Measurements from ENCODE around the gene SPATA2L.
A peak's percentile ranks its signal among the peaks of the same experiment; 100 is the strongest.

Gene SPATA2L

DNA sequence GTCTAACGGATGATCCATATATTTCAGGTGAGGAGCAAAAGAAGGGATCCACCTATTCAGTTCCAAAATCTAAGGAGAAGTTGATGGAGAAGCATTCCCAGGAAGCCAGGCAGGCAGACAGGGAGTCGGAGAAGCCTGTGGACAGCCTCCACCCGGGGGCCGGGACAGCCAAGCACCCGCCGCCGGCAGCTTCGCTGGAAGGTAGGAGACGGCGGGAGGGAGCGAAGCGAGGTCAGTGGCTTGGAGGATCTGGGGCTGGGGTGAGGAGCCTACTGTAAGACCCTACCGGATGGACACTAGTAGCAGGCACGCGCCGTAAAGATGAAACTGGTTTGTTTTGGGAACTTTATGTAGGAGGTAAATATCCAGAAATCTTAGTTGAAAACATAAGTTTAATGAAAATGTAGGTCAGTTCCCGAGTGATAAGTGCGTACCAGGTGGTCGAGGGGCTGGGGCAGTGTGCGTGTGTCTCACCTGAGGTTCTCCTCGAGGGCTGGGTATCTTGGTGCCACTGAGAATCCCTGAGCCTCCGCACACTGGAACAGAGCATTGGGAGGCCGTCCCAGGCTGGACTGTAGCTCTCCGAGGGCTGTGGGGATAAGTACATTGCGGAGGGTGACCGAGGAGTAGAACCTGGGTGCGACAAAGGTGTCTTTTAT is 43.2 kb downstream of the SPATA2L start:
- DNase-seq = peak in 2 of 51 donors; percentile 16 to 46

- DNase-seq = peak; percentile 24 to 93 (median 82)
Measured at GRCh38 chr16:89657442-89658220, 43.9 kb downstream of the SPATA2L start, which contains the start of the genes CHMP1A and SPATA33. Gene CHMP1A (minus strand): TSS chr16:89657708. CDS start chr16:89657588, 120 bp downstream. Gene SPATA33 (plus strand): TSS chr16:89657836. CDS start chr16:89657912, 76 bp downstream.

DNA sequence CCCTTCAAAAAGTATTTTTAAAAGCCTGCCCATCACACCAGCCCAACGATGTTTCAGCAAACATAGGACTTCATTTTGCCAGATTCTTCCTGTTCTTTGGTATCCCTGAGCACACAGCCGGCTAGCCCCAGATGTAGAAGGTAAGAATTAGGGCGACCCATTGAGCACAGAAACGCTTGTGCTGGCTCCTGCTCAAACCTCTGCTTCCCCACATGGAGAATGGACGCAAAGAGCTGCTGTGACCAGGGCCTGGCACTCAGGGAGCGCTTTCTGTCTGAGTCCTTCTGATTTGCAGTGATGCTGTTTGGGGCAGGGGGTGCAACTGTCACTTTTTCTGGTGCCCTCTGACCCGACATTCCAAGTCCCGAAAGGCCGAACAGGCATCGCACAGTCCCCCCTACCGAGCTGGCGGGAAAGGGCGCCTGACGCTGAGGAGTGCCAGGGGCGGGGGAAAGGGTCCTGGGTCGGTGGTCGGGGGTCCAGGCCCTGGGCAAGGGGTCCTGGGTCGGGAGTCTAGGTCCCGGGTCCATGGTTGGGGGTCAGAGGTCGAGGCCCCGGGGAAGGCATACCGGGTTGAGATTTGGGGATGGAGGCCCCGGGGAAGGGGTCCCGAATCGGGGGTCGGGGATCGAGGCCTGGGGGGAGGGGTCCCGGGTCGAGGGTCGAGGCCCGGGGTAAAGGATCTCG is 44.9 kb downstream of the SPATA2L start:
- no peak for DNase-seq

GRCh38 chr16:89655062-89655643 is 46.4 kb downstream of the SPATA2L start:
- DNase-seq = no peak

- no peak for DNase-seq
Measured at GRCh38 chr16:89653656-89654295, 47.7 kb downstream of the SPATA2L start.

- no peak for DNase-seq
Measured at GRCh38 chr16:89651584-89651983, 49.9 kb downstream of the SPATA2L start.

DNA sequence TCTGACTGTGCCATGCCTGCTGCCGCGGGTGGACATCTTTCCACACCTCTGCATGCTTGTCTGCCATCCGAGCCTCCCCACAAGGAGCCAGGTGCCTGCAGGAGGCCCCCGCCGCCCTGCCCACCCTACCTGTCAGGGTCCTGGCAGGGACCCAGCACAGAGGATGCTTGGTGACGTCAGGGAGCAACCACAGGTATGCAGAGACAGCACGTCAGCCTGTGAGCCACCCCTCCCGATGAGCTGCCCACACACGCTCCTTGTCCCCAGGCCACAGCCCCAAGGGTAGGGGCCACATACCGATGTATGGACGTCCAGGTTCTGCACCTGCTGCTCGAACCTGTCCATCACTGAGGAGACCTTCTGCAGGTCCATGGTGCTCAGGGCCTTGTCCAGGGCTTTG is 54.6 kb downstream of the SPATA2L start:
- no peak for DNase-seq
